GM18868 (cell line): Measurements from ENCODE around the gene LRP1-AS.

Experiments
- ATAC-seq: cut with Tn5 transposase; IDR thresholded peaks from one replicate; pipeline ENCODE4 v1.9.1; 2021; ENCODE audit warnings: mild to moderate bottlenecking, moderate library complexity; ENCODE audit not compliant: unreplicated experiment

Gene LRP1-AS

DNA sequence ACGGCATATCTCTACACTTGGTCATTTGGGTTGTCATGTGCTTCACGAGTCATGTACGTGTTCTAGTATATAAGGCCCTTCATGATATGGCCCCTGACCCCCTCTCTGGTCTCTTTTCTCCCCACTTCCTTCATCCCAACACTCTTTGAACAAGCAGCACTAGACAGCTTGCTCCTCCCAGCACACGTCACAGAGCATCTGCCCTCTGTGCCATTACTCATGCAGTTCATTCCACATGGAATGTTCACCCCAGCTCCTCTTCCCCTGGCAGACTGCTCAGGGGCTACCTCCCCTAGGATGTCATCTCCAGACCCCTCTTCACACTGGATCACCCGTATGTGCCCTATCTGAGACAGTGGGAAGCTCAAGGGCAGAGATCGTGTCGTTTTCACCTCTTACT is 14.1 kb upstream of the LRP1-AS start:
- ATAC-seq: no peak

DNA sequence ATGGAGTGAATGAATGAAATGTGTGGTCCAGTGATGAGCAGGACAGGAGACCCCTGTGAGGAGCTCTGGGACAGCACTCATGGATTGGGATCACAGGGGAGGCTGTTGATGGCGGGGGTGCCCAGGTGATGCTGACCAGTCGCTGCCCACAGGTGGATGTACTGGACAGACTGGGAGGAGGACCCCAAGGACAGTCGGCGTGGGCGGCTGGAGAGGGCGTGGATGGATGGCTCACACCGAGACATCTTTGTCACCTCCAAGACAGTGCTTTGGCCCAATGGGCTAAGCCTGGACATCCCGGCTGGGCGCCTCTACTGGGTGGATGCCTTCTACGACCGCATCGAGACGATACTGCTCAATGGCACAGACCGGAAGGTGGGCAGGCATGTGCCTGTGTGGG is 13.3 kb upstream of the LRP1-AS start:
- ATAC-seq: no peak

DNA sequence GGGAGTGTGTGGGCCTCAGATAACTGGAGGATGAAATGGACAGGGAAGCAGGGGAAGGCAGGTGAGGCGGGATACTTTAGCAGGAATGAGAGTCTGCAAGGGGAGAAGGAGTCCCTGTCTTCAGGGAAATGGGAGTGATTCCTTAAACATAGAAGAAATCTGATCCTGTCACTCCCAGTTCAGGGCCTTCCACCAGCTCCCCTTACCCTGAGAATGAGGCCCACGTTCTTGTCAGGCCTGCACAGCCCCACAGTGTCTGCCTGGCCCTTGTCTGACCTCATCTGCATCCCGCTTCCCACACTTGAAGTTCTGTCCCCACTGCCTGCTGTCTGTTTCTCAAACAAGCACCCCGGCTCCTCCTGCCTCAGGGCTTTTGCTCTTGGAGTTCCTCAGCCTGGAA is 12.6 kb upstream of the LRP1-AS start:
- ATAC-seq: no peak

DNA sequence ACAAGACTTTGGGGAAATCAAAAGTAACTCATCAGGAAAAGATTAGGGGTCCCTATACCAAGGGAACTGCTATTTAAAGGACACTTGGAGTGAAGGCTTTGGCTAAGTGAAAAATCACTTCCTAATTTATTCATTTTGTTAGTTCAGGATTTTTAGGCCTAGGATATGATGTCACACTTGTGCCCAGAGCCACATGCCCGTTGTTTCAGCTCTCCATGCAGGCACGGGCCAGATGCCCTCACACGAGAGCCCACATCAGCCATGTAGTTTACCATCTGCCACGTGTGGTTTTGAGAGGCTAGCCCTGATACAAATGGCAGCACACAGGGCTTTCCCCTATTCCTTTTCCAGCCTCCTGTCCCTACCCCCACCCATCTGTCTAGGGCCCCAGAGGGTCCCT is 11.9 kb upstream of the LRP1-AS start:
- ATAC-seq: no peak

DNA sequence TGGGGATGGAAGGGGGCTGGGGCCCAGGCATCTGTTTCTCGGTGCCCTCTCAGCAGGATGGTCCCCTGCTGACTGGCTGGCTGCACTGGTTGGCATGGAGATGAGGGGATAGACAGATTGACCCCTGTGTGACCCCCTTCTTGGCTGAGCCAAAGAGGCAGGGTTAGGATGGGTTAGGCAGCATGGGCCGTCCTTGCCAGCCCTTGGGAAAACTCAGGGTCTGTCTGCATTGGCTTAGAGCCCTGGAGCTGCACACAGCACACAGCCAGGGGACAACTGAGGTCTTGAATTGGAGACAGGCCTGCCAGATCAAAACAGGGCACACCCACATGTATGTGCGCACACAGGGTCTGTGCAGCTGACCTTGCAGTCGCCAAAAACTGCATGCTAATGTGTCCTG is 11.2 kb upstream of the LRP1-AS start:
- ATAC-seq: no peak

DNA sequence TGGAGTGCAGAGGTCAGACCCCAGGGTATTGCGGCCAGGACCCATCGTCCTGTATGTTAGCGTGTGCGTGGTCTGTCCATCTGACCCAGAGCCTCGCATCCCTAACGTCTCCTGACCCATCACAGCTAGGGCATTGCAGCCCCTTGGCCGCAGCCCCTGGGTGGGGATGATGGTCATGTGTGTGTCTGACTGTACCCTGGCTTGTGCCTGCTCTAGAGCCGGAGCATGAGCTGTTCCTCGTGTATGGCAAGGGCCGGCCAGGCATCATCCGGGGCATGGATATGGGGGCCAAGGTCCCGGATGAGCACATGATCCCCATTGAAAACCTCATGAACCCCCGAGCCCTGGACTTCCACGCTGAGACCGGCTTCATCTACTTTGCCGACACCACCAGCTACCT is 10.8 kb upstream of the LRP1-AS start:
- no peak for ATAC-seq

DNA sequence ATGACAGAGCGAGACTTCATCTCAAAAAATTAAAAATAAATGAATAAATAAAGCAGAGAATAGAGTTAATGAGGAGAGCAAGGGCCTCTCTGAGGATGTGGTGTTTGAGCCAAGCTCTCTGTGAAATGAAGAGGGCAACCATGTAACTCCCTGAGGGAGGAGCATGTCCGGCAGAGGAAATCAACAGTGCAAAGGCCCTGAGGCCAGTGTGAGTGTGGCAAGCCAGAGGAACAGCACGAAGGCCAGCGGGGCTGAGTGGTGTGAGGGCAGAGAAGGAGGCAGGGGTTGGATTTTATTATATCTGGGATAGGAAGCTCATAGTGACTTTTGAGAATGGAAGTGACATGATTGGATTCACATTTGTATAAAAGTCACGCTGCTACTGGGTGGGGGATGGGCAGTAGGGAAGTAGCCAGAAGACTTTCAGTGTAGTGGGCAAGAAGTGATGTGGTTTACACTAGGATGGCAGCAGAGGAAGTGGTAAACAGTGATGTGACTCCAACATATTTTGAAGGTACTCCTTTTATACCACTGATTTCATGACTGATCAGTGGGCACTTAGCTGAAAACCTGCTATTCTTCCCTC is 10.3 kb upstream of the LRP1-AS start:
- ATAC-seq: no peak

DNA sequence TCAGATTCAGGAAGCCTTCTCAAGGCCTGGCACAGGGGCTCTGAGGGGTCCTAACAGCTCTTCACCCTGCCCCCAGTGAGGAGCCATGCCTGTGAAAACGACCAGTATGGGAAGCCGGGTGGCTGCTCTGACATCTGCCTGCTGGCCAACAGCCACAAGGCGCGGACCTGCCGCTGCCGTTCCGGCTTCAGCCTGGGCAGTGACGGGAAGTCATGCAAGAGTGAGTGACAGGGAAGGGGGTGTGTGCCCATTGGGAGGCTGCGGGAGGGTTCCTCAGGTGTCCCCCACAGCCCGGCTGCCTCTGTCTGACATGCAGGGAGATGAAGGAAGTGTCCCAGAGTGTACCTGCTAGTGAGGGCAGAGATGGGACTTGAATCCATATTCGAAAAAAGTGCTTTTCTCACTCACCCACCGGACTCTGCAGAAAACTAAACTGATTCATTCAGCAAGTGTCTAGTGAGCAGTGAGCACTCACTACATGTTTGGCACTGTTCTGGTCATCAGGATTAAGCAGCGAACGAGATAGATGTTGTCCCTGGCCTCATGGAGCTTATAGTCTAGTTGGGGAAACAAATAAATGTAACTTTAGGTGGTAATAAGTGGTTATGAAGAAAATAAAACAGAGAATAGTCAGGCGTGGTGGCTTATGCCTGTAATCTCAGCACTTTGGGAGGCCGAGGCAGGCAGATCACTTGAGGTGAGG is 9.4 kb upstream of the LRP1-AS start:
- no peak for ATAC-seq

DNA sequence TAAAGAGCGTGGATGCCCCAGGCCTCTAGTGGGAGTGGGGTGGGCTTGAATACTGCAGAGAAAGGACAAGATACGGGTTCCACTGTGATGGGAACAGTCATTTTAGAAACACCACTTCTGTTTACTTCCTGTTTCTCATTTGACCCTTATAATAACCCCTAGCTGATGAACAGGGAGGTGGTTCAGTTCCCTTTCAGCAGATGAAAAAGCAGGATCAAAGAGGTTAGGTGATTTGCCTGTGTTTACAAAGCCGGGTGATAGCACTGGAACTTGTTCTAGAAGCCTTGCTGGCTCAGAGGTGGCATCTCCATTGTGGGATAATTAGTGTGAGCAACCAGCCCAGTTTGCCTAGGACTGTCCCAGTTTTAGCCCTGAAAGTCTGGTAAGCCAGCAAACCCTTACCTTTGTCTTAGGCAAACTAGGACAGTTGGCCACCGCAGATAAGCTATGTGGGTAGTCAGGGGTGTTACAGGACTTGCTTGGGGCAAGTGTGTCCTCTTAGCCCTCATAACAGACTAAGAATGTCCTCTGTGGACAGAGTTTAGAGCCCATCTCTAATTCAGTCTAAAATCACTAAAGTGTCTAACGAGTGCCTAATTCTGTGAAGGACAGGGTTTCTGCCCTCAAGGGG is 7.5 kb upstream of the LRP1-AS start:
- no peak for ATAC-seq

DNA sequence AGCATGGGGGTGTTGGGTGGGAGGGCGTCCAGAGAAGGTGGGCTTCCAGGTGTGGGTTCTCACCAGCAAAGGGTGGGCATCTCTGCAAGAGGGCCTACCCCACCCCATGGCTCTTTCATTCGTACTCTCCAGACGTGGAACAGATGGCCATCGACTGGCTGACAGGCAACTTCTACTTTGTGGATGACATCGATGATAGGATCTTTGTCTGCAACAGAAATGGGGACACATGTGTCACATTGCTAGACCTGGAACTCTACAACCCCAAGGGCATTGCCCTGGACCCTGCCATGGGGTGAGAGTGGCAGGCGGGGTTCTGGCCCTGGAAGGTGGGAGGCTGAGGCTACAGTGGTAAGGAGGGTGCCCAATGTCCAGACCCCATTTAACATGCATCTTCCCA is 6.7 kb upstream of the LRP1-AS start:
- no peak for ATAC-seq

DNA sequence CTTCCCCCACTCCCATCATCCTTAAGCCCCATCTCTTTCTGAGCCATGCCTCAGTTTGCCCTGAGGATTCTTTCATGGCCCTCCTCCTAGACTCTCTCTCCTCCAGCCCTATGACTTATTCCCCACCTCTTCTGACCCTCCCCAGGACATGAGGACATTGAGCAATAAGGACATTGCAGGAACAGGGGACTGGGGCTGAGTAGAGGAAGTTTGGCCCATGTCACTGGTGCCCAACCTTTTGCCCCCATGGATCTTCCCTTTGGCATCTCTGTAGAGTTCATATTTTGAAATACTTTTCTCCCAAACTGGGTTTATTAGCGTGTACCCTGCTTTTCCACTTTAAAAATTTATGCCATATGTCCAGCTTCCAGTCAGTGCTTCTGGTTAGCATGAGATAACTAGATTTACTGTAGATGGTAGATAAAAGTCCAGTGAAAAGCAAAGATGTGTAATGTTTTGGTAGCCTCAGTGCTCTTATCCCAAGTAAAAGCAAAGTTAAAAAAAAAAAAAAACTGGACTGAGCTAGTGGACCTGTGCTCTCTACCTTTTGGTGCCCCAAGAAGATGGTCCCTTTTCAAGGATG is 6.1 kb upstream of the LRP1-AS start:
- no peak for ATAC-seq

DNA sequence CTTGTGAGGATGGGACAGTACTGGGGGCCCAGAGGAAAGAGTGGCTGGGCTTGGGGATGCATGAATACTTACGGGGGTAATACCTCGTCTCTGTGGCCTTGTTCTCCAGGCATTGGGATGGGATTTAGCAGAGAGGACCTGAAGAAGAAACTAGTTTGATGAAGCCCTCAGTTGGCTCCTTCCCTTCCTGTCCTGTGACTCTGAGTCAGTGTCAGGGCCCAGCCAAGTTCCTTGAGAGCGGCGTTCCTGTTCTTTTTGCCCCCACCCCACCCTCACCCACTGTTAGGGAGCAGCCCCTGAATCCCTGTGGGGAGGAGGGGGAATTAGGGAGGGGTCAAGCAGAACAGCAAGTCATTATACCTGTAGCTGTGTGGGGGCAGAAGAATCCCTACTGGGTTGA is 5.2 kb upstream of the LRP1-AS start:
- no peak for ATAC-seq

DNA sequence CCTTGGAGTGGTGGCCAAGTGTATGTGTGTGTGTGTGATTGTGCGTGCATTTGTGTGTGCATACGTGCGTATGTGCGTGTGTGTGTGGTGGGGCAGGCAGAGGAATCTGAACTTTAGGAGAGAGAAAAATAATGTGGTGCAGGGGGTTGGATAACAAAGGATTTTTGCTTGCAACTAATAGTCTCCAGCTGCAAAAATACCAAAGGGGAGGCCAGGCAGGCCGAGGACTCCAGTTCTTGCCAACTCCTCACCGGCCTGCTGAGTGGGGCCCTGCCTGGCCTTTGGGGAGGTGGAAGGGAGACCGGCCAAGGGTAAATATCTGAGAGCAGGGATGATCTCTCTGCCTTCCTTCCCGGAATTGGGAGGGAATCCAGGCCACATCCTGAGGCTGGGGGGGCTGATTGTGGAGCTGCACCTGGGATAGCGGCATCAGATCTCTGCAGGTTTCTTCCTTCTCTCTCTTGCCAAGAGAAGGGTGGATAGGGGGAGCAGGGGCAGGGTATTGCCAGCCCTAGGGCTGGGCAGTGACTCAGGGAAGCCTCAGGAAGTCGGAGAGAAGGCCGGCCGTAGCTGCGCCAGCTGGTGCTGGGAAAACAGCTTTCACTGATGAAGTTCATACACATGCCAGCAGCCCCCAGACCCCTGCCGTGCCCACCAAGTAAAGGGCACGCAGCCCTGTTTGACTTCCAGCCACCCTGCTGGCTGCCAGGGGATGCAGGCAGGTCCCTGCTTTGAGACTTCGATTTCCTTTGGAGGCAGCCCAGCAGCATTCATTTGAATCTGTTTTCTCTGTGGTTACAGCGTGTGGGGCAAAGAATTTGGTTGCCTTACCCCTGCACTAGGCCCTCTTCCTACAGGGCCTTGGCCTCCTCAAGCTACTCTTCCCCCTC is 4.6 kb upstream of the LRP1-AS start:
- no peak for ATAC-seq

DNA sequence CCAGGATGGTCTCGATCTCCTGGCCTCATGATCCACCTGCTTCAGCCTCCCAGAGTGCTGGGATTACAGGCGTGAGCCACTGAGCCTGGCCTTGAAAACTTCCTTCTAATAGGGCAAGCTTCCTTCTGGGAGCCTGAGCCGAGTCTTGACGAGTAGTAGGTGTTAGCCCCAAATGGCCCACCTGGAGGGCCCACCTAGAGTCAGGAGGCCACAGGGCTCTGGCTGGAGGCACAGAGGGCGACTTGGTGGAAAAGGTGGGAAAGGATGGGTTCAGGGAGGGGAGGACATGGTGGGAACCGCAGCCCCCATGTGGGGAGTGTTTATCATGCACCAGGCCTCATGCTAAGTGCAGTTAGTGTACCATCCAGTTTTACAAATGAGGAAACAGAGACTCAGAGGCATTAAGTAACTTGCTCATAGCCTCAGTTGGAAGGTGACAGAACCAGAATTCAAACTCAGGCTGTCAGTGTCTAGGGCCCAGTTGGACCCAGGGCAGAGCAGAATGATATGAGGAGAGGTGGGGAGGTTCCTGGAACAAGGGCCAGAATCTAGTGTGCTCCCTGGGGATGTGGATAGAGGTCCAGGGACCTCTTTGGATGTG is 3.1 kb upstream of the LRP1-AS start:
- no peak for ATAC-seq

DNA sequence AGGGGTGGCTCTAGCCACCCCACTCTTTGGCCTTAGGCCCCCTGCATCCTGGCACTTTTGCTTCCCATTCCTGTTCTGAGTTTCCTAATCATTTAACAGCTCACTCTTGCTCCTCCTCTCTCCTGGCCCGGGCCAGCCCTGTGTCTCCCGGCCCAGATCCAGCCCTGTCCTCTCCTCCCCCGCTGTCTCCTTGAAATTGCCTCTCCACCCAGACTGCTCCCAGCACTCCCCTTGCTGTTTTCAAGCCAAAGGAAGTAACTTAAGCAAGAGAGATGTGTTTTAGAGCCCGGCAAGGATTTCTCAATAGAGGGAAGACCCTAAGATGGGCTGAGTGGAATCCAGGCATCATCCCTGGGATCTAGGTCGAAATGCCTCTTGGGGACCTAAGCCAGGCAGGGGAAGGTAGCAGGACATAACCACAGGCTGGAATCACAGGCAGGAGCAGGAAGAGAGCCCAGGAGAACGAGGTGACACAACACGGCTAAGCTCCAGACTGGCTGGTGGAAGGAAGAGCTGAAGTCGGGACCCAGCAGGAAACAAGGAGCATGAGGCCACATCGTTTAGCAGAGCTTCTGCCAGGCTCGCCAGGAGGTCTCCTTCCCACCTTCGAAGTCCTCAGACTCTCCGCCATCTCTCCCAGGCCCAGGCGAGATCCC is 2.0 kb upstream of the LRP1-AS start:
- no peak for ATAC-seq

DNA sequence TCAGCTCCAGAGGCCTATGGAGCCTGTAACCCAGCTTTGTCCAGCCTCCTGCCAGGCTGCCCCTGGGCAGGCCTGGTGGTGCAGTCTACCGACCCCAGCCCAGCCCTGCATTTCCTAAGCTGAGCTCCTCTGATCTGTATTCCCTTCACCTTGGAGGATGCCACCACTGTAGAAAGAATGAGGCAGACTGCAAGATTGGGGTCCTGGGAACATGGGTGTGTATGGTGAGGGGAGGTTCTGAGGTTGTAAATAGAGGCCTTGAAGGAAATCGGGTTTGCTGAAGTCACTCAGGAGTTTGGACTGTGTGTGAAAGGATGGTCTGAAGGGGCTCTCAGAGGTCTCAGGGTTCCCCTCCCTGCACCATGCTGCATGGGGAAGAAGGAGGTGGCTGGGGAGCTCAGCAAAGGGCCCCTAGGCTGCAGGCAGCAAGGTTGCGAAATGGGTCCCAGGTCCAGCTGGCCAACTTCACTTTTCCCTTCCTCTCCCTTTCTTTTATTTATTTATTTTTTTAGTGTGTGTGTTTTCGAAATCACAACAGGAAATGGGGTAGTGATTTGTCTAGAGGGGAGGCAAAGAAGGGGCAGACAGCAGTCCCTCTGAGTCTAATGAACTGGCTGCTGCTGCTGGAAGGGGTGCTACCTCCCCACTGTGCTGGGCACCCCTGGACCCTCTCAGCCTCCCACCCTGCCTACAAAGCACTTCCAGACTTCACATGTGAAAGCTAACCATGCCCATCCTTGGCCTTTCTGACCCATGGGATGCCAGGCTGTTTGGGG is 1.2 kb upstream of the LRP1-AS start:
- ATAC-seq: no peak

DNA sequence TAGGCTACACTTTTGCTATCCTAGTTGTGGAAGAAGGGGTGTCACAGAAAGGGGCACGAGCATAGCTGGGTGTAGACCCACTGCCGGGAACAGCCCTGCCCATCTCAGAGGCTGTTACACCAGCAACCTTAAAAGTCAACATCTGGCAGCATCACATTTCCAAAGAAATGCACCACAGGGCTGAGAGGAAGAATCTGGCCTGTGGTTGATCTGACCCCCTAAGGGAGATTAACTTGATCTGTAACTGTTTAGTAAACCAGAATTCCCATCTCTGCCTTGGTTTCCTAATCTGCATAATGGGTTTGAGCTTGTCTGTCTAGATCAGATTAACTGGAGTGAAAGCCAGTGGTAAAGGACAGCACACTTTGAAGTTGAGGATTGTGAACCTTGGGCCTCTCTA is 1.3 kb downstream of the LRP1-AS start:
- no peak for ATAC-seq

DNA sequence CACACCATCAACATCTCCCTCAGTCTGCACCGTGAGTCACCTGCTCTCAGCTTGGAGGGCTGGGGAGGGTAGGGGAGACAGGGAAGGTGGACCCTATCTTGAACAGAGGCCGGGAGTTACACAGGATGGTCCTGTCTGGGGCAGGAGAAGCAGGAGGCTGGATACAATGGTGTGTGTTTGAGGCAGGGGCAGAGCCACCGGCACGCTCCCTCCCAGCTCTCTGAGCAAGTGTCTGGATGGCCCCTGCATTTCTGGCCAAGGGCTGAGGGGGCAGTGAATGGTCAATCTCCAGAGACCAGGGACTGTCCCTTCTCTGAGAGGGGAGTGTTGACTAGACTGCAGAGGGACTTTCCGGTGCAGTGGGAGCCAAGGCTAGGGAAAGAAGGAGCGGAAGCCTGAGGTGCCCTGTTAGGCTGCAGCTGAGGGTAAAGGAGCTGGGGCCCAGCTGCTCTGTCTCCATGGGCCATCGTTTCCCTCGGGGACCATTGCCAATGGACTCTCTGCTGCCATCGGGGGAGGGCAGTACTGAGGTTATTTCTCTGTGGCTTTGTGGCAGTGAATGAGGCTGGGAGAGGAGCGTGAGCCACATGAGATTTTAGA is 1.9 kb downstream of the LRP1-AS start:
- ATAC-seq: no peak

DNA sequence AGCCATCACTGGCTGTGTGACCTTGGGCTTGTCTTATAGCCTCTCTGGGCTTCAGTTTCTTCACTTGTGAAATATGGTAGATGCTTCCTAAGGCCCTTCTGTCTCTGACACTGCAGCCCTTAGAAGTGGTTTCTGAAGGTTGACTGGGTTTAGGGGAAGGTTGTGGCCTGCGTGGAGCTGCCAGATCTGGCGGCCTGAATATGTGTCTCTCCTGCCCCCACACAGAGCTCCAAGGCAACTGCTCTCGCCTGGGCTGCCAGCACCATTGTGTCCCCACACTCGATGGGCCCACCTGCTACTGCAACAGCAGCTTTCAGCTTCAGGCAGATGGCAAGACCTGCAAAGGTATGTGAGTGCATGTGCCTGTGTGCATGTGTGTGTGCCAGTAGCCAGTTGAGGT is 4.0 kb downstream of the LRP1-AS start:
- no peak for ATAC-seq
